ENCODE results near the gene KLF1. TPM values are rescaled to one million over a fixed set of nuclear protein-coding genes. Genes with fewer than 3 reads are reported as not detected.

The KLF1 gene
- polyA plus RNA-seq, 2 donors, result not detected

DNA sequence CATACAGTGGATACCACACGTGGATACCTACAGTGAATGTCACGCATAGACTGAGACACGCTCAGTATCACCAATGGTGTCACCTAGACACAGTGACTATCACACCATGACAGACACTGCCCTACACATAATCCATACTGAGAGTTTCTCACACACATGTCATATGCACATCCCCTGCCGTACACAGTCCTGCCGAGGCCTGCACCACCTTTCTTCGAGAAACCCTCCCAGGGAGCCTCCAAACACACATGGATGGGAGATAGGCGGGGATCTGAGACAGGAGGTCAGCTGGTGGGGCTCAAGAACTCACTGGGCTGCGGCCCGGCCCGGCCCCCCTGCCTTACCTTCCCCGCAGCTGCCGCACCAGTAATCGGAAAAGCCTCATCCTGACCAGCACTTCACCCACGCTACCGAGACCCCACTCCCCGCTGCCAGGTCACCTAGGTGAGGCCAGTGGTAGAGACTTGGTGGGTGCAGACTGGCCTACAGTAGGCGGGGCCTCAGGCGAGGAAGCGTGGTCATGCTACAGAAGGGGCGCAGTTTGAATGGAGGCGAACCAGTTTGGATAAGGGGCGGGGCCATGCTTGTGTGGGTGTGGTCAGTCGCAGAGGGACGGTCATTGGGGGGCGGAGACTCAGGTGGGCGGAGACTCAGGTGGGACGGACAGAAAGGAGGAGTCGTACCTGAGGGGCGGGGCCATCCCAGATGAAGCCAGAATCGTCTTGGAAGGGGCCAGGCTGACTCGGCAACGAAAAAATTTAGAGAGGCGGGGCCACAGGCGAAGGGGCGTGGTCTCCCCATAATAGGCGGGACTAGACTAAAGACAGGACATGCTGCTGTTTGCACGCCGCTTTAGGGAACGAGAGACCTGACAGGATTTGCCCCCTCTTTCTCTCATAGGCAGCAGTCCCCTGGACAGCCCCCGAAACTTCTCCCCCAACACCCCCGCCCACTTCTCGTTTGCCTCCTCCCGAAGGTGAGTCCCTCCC is 46.6 kb downstream of the KLF1 start:
- H3K4me1 ChIP-seq (ENCODE audit: control insufficient read depth in 2 of 2, insufficient read depth in 2 of 2, low read length in 1 of 2), result peaks cover 4 to 11% of the 10 kb centered on the region in 2 donors
- peaks cover 0 to 11% of the 10 kb centered on the region in 2 donors for H3K27me3 ChIP-seq (ENCODE audit: control insufficient read depth in 1 of 2, insufficient read depth in 2 of 2, low read length in 2 of 2)
- 24 to 25% methylated on average over 43 of the region's 43 CpGs for WGBS, 2 donors
- H3K4me3 ChIP-seq (ENCODE audit: low read depth in 1 of 2, low read length in 2 of 2), result peak overlapping the region in 1 of 2 donors; percentile 0
- H3K36me3 ChIP-seq (ENCODE audit: control insufficient read depth in 2 of 2, insufficient read depth in 2 of 2, low read length in 1 of 2), result no peaks in the 10 kb centered on the region
- H3K9me3 ChIP-seq (ENCODE audit: control insufficient read depth in 2 of 2, insufficient read depth in 1 of 2, low read depth in 1 of 2, low read length in 1 of 2), result peaks cover 3 to 8% of the 10 kb centered on the region in 2 donors
- no peak overlapping the region for H3K27ac ChIP-seq (ENCODE audit: low read depth in 2 of 2, low read length in 1 of 2)

DNA sequence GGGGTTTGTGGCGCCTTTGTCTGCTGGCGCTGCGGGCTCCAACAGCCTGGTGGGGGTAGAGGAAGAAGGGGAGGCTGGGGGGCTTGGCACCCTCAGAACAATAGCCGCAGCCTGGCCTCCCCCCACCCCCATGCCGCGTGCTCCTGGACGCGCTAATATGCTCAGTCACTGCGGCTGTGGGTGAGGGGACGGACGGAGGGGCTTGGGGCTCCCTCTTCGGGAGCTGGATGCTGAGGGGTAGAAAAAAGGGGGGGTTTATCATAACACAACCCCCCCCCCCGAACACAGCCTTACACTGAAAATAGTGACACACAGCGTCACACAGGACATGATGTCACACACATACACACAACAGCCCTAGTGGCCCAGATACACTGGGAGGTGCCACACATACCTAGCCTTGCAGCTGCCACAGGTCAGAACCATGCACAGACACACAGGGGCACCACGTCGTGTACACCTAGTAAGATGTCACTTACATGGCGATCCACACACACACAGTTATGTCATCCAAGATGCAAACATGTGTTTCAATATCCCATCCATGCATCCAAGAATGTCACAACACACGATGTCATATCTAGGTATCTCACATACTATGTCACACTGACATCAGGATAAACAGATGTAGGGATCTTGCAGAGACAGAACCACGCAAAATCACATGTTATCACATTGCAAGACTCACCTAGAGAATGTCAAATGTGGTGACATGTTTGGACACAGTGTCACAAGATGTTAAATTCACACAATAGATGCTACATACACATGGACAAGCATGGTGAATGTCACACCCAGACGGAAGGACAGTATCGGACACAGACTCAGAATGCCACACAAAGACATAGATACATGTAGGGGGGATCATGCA is 47.9 kb downstream of the KLF1 start:
- Histone ChIP-seq H3K27me3 (ENCODE audit: control insufficient read depth in 1 of 2, insufficient read depth in 2 of 2, low read length in 2 of 2) (peaks cover 0 to 24% of the 10 kb centered on the region in 2 donors), H3K4me3 (ENCODE audit: low read depth in 1 of 2, low read length in 2 of 2) (peak overlapping the region in 1 of 2 donors; percentile 40), H3K9me3 (ENCODE audit: control insufficient read depth in 2 of 2, insufficient read depth in 1 of 2, low read depth in 1 of 2, low read length in 1 of 2) (peaks cover 3 to 8% of the 10 kb centered on the region in 2 donors), H3K36me3 (ENCODE audit: control insufficient read depth in 2 of 2, insufficient read depth in 2 of 2, low read length in 1 of 2) (no peaks in the 10 kb centered on the region), H3K4me1 (ENCODE audit: control insufficient read depth in 2 of 2, insufficient read depth in 2 of 2, low read length in 1 of 2) (peaks cover 6 to 16% of the 10 kb centered on the region in 2 donors), H3K27ac (ENCODE audit: low read depth in 2 of 2, low read length in 1 of 2) (no peak overlapping the region)
- WGBS, 2 donors, result 20 to 23% methylated on average over 18 to 21 of the region's 21 CpGs

DNA sequence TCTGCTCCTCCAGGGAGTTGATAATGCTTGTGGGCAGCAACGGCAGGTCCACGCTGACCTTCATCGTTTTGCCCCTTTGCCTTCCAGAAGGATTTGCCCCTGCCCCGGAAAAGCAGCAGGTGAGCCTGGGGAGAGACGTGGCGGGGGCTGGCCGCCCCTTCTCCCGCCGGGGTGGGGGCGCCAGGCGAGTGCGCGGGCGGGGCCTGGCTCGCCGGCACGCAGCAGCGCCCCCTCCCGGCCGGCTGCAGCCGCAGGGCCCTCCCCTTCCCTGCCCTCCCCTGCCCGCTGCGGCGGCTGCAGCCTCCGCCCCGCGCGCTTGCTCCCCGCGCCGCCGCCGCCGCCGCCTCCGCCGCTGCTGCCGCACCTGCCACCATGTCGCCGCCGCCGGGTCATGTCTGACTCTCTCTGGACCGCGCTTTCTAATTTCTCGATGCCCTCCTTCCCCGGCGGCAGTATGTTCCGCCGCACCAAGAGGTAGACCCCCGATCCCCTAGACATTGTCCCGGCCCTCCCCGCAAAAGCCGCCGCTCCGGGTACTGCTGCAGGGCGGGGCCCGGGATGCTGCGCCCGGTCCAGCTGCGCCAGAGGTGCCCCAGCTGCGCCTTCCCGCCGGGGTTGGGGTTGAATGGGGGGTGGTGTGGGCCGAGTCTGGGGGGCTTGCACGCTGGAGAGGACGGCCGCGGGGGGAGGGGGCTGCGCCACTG is 48.7 kb downstream of the KLF1 start, which contains the start of gene MAST1:
MAST1 (plus strand) TSS at position 334 of the 704 bp plus-strand sequence; CDS start at position 392, 58 bp downstream.
- peaks cover 0 to 30% of the 10 kb centered on the region in 2 donors for H3K27me3 ChIP-seq (ENCODE audit: control insufficient read depth in 1 of 2, insufficient read depth in 2 of 2, low read length in 2 of 2)

DNA sequence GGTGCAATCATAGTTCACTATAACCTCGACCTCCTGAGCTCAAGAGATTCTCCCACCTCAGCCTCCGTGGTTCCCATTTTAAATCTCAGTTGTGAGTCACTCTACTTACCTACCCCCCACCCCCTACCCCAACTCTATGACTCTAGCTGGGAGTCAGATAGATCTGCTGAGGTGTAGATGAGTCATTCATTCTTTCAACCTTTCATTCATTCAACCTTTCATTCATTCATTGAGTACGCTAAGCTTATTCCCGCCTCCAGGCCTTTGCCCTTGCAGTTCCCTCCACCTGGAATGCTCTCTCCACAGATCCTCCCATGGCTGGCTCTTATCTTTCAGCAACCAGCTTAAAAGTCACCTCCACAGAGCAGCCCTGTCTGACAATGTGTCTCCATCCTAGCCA is 49.8 kb downstream of the KLF1 start:
- H3K4me3 ChIP-seq (ENCODE audit: low read depth in 1 of 2, low read length in 2 of 2), result no peak overlapping the region
- H3K9me3 ChIP-seq (ENCODE audit: control insufficient read depth in 2 of 2, insufficient read depth in 1 of 2, low read depth in 1 of 2, low read length in 1 of 2), result peaks cover 3 to 8% of the 10 kb centered on the region in 2 donors
- peaks cover 6 to 19% of the 10 kb centered on the region in 2 donors for H3K4me1 ChIP-seq (ENCODE audit: control insufficient read depth in 2 of 2, insufficient read depth in 2 of 2, low read length in 1 of 2)
- H3K36me3 ChIP-seq (ENCODE audit: control insufficient read depth in 2 of 2, insufficient read depth in 2 of 2, low read length in 1 of 2), result no peaks in the 10 kb centered on the region
- 57 to 64% methylated on average over 4 of the region's 4 CpGs for WGBS, 2 donors
- H3K27ac ChIP-seq (ENCODE audit: low read depth in 2 of 2, low read length in 1 of 2), result no peak overlapping the region
- peaks cover 0 to 30% of the 10 kb centered on the region in 2 donors for H3K27me3 ChIP-seq (ENCODE audit: control insufficient read depth in 1 of 2, insufficient read depth in 2 of 2, low read length in 2 of 2)

More for the DNA sequence above, 48.7 kb downstream of the KLF1 start, which contains the start of gene MAST1:
- H3K27ac ChIP-seq (ENCODE audit: low read depth in 2 of 2, low read length in 1 of 2), result no peak within 1 kb of the TSS
- H3K36me3 ChIP-seq (ENCODE audit: control insufficient read depth in 2 of 2, insufficient read depth in 2 of 2, low read length in 1 of 2), result no peaks in the 10 kb centered on the region
- H3K4me3 ChIP-seq (ENCODE audit: low read depth in 1 of 2, low read length in 2 of 2), result peak within 1 kb of the TSS; percentile 18 to 40
- H3K4me1 ChIP-seq (ENCODE audit: control insufficient read depth in 2 of 2, insufficient read depth in 2 of 2, low read length in 1 of 2), result peaks cover 6 to 19% of the 10 kb centered on the region in 2 donors
- 1% methylated on average over 37 to 69 of the region's 69 CpGs for WGBS, 2 donors
- peaks cover 3 to 8% of the 10 kb centered on the region in 2 donors for H3K9me3 ChIP-seq (ENCODE audit: control insufficient read depth in 2 of 2, insufficient read depth in 1 of 2, low read depth in 1 of 2, low read length in 1 of 2)

DNA sequence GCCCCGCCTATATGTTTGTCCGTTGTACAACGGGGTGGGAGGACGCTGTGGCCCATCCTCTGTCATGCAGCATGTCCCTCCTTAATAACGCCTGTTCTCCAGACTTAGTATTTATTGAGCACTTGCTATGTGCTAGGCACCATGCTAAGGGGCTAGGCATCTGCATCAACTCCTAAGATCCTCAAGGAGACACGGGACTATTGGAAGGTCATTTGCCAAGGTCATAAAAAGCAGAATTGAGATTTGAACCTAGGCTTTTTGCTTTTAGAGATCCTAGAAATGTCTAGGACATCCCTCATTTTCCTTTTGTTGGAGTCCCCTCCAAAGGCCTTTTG is 50.5 kb downstream of the KLF1 start:
- H3K4me1 ChIP-seq (ENCODE audit: control insufficient read depth in 2 of 2, insufficient read depth in 2 of 2, low read length in 1 of 2), result peaks cover 6 to 19% of the 10 kb centered on the region in 2 donors
- WGBS, 2 donors, result 8 to 9% methylated on average over 6 of the region's 6 CpGs
- no peak overlapping the region for H3K27ac ChIP-seq (ENCODE audit: low read depth in 2 of 2, low read length in 1 of 2)
- no peak overlapping the region for H3K4me3 ChIP-seq (ENCODE audit: low read depth in 1 of 2, low read length in 2 of 2)
- H3K27me3 ChIP-seq (ENCODE audit: control insufficient read depth in 1 of 2, insufficient read depth in 2 of 2, low read length in 2 of 2), result peaks cover 0 to 30% of the 10 kb centered on the region in 2 donors
- H3K36me3 ChIP-seq (ENCODE audit: control insufficient read depth in 2 of 2, insufficient read depth in 2 of 2, low read length in 1 of 2), result no peaks in the 10 kb centered on the region
- peaks cover 3 to 8% of the 10 kb centered on the region in 2 donors for H3K9me3 ChIP-seq (ENCODE audit: control insufficient read depth in 2 of 2, insufficient read depth in 1 of 2, low read depth in 1 of 2, low read length in 1 of 2)

DNA sequence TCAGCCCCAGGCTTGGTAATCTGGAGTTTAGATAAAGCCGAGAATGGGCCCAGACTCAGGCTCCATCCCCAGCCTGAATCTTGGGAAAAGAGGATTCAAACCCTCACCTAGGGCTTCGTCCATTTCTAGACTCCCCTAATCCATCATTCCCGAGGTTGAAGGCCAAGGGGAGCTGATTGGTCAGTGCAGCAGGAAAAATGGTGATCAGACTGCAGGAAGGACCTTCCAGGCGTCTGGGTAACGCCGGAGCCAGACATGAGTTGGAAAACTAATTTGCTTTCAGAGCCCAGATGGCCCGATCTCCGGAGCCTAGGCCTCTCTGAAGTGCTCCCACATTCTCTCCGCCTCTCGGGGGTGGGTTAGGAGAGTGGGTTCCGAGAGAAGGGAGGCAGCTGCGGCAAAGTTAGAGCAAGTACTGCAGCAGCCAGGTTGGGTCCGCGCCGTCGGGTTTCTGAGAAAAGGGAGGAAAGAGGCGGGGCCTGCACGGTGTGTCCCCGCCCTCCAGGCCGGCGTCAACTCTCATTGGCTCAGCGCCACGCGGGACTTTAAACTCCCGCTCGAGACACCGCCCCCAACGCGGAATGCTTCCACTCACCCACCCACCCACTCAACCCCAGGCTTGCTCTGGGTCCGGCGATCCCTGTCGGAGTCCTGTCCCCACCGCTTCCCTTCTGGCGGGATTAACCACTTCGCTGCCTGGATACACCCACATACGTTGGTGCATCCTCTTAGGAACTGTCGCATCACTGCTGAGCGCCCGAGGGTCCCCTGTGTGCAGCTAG is 51.8 kb downstream of the KLF1 start:
- 7 to 8% methylated on average over 39 of the region's 39 CpGs for WGBS, 2 donors

DNA sequence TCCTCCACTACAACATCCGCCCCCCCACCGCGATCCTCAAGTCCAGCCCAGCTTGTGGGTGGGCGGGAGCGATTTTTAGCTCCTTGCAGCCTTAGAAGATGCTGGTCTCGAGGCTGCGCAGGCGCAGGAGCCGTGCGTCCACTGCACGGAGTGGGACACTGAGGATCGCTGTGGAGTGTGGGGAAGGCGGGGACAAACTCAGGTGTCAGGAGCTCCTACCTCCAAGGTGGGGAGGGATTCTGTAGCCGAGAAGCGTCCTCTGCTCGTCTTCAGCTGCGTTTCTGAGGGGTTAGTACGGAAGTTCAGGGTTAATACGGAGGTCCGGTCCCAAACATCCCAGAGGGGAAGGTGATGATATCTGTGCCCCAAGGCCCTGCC is 52.4 kb downstream of the KLF1 start, which contains the start of gene RTBDN:
RTBDN (minus strand) TSS at position 14 of the 378 bp plus-strand sequence. CDS start 4,600 bp downstream, outside the sequence.
- WGBS, 2 donors, result 7 to 9% methylated on average over 20 of the region's 20 CpGs
- peaks cover 0 to 3% of the 10 kb centered on the region in 2 donors for H3K9me3 ChIP-seq (ENCODE audit: control insufficient read depth in 2 of 2, insufficient read depth in 1 of 2, low read depth in 1 of 2, low read length in 1 of 2)
- peak within 1 kb of the TSS; percentile 31 to 53 for H3K4me3 ChIP-seq (ENCODE audit: low read depth in 1 of 2, low read length in 2 of 2)
- no peak within 1 kb of the TSS for H3K27ac ChIP-seq (ENCODE audit: low read depth in 2 of 2, low read length in 1 of 2)
- peaks cover 2 to 13% of the 10 kb centered on the region in 2 donors for H3K4me1 ChIP-seq (ENCODE audit: control insufficient read depth in 2 of 2, insufficient read depth in 2 of 2, low read length in 1 of 2)
- H3K27me3 ChIP-seq (ENCODE audit: control insufficient read depth in 1 of 2, insufficient read depth in 2 of 2, low read length in 2 of 2), result peaks cover 0 to 27% of the 10 kb centered on the region in 2 donors
- H3K36me3 ChIP-seq (ENCODE audit: control insufficient read depth in 2 of 2, insufficient read depth in 2 of 2, low read length in 1 of 2), result no peaks in the 10 kb centered on the region

More for the DNA sequence above, 51.8 kb downstream of the KLF1 start:
- H3K27ac ChIP-seq (ENCODE audit: low read depth in 2 of 2, low read length in 1 of 2), result no peak overlapping the region
- H3K4me3 ChIP-seq (ENCODE audit: low read depth in 1 of 2, low read length in 2 of 2), result no peak overlapping the region
- no peaks in the 10 kb centered on the region for H3K36me3 ChIP-seq (ENCODE audit: control insufficient read depth in 2 of 2, insufficient read depth in 2 of 2, low read length in 1 of 2)
- H3K9me3 ChIP-seq (ENCODE audit: control insufficient read depth in 2 of 2, insufficient read depth in 1 of 2, low read depth in 1 of 2, low read length in 1 of 2), result peaks cover under 1 to 3% of the 10 kb centered on the region in 2 donors
- peaks cover 2 to 13% of the 10 kb centered on the region in 2 donors for H3K4me1 ChIP-seq (ENCODE audit: control insufficient read depth in 2 of 2, insufficient read depth in 2 of 2, low read length in 1 of 2)
- peaks cover 0 to 27% of the 10 kb centered on the region in 2 donors for H3K27me3 ChIP-seq (ENCODE audit: control insufficient read depth in 1 of 2, insufficient read depth in 2 of 2, low read length in 2 of 2)

Measured in esophagus (tissue), 2 donors.